Thyroid gland (tissue), 4 donors: ENCODE measurements around the gene CEBPG.

Experiments used
- POLR2A ChIP-seq, 2 donors: fragments of 450-650 bp; IDR thresholded peaks; one replicate each; pipeline ENCODE4 v1.6.1; 2017; ENCODE audit warnings: antibody characterized with exemption in 2 of 2, mild to moderate bottlenecking in 2 of 2, moderate library complexity in 1 of 2
- TF ChIP-seq, protein P1 (sequence below), 6 experiments: fragments of 200-600 bp in 3 of 6; fragments of 450-650 bp in 3 of 6; sonication (generic) in 3 of 6; IDR thresholded peaks; one replicate each; pipeline ENCODE4 v1.5.1; 2016 to 2019; ENCODE audit warnings: antibody characterized with exemption in 6 of 6, mild to moderate bottlenecking in 2 of 6, inconsistent platforms in 1 of 6, moderate library complexity in 1 of 6

GRCh38 chr19:33347300-33347699, 26.2 kb upstream of the CEBPG start:
- TF ChIP-seq, protein P1, sequence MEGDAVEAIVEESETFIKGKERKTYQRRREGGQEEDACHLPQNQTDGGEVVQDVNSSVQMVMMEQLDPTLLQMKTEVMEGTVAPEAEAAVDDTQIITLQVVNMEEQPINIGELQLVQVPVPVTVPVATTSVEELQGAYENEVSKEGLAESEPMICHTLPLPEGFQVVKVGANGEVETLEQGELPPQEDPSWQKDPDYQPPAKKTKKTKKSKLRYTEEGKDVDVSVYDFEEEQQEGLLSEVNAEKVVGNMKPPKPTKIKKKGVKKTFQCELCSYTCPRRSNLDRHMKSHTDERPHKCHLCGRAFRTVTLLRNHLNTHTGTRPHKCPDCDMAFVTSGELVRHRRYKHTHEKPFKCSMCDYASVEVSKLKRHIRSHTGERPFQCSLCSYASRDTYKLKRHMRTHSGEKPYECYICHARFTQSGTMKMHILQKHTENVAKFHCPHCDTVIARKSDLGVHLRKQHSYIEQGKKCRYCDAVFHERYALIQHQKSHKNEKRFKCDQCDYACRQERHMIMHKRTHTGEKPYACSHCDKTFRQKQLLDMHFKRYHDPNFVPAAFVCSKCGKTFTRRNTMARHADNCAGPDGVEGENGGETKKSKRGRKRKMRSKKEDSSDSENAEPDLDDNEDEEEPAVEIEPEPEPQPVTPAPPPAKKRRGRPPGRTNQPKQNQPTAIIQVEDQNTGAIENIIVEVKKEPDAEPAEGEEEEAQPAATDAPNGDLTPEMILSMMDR (IDR thresholded peaks at IDR 0.05), result no peak
- no peak for TF ChIP-seq POLR2A (IDR thresholded peaks at IDR 0.05)
